ENCODE data around the gene ARHGAP40.

Gene ARHGAP40

DNA sequence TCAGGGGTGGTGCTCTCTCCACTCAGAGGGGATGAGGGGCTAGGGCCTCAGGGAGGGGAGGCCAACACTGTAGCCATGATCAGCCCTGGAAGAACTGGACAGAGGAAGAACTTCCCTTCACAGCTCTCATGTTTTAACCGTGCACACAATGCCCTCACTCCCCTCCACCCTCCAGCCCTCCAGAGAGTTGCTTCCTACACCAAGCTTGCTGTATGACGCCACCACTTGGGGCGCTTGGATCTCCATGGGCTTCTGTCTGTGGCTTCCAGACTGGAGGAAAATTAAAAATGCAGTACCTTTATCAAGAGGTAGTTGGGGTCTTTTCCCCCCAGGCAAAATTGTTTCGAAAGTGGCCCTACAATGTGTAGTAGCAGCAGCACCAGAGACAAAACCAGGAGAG lies 48.4 kb downstream of the ARHGAP40 start:
- Histone ChIP-seq H3K4me1 (no peaks in the 10 kb centered on the region), H3K9me3 (no peaks in the 10 kb centered on the region), H3K36me3 (no peaks in the 10 kb centered on the region), H3K4me3 (ENCODE audit: low read depth, low read length) (no peak overlapping the region), H3K27me3 (peaks cover 49% of the 10 kb centered on the region)
- TF ChIP-seq, protein P1, sequence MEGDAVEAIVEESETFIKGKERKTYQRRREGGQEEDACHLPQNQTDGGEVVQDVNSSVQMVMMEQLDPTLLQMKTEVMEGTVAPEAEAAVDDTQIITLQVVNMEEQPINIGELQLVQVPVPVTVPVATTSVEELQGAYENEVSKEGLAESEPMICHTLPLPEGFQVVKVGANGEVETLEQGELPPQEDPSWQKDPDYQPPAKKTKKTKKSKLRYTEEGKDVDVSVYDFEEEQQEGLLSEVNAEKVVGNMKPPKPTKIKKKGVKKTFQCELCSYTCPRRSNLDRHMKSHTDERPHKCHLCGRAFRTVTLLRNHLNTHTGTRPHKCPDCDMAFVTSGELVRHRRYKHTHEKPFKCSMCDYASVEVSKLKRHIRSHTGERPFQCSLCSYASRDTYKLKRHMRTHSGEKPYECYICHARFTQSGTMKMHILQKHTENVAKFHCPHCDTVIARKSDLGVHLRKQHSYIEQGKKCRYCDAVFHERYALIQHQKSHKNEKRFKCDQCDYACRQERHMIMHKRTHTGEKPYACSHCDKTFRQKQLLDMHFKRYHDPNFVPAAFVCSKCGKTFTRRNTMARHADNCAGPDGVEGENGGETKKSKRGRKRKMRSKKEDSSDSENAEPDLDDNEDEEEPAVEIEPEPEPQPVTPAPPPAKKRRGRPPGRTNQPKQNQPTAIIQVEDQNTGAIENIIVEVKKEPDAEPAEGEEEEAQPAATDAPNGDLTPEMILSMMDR (IDR thresholded peaks at IDR 0.05; ENCODE audit: low read depth, low read length) = no peak
- no peak for DNase-seq

GRCh38 chr20:38651154-38651553 lies 49.5 kb downstream of the ARHGAP40 start:
- no peaks in the 10 kb centered on the region for H3K9me3 ChIP-seq
- no peak for DNase-seq
- no peak overlapping the region for H3K4me3 ChIP-seq (ENCODE audit: low read depth, low read length)
- no peaks in the 10 kb centered on the region for H3K4me1 ChIP-seq
- H3K27me3 ChIP-seq = peaks cover 51% of the 10 kb centered on the region
- no peaks in the 10 kb centered on the region for H3K36me3 ChIP-seq
- TF ChIP-seq, protein P1 (IDR thresholded peaks at IDR 0.05; ENCODE audit: low read depth, low read length) = peak; percentile 14; the same call in 1 of the 2 replicates

- H3K27me3 ChIP-seq = peaks cover 51% of the 10 kb centered on the region
- H3K36me3 ChIP-seq = no peaks in the 10 kb centered on the region
- H3K4me3 ChIP-seq (ENCODE audit: low read depth, low read length) = no peak overlapping the region
- no peaks in the 10 kb centered on the region for H3K4me1 ChIP-seq
- H3K9me3 ChIP-seq = no peaks in the 10 kb centered on the region
- TF ChIP-seq, protein P1 (IDR thresholded peaks at IDR 0.05; ENCODE audit: low read depth, low read length) = no peak
- no peak for DNase-seq
Measured at GRCh38 chr20:38651562-38651961, 50.0 kb downstream of the ARHGAP40 start.

DNA sequence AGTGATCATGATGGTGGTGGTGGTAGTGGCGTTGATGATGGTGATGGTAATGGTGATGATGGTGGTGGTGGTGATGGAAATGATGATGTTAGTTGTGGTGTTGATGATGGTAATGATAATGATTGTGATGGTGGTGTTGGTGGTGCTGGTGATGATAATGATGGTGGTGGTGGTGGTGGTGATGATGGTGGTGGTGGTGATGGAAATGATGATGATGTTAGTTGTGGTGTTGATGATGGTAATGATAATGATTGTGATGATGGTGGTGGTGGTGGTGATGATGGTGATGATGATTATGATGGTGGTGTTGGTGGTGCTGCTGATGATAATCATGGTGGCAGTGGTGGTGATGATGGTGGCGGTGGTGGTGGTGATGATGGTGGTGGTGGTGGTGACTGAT lies 51.4 kb downstream of the ARHGAP40 start:
- Histone ChIP-seq H3K4me1 (no peaks in the 10 kb centered on the region), H3K27me3 (peaks cover 40% of the 10 kb centered on the region), H3K36me3 (no peaks in the 10 kb centered on the region), H3K9me3 (no peaks in the 10 kb centered on the region), H3K4me3 (ENCODE audit: low read depth, low read length) (no peak overlapping the region)
- no peak for DNase-seq
- TF ChIP-seq, protein P1 (IDR thresholded peaks at IDR 0.05; ENCODE audit: low read depth, low read length) = no peak

DNA sequence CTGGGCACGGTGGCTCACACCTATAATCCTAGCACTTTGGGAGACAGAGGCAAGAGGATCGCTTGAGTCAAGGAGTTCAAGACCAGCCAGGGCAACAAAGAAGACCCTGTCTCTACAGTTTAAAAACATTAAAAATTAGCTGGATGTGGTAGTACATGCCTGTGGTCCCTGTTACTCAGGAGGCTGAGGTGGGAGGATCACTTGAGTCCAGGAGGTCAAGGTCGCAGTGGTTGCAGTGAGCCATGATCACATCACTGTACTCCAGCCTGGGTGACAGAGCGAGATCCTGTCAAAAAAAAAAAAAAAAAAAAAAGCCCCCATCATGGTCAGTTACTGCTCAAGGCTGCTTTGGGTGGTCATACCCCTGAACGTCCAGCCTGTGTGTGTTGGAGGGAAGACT lies 55.8 kb downstream of the ARHGAP40 start:
- Histone ChIP-seq H3K36me3 (no peaks in the 10 kb centered on the region), H3K4me1 (no peaks in the 10 kb centered on the region), H3K4me3 (ENCODE audit: low read depth, low read length) (no peak overlapping the region), H3K9me3 (no peaks in the 10 kb centered on the region), H3K27me3 (peaks cover 27% of the 10 kb centered on the region)
- TF ChIP-seq, protein P1 (IDR thresholded peaks at IDR 0.05; ENCODE audit: low read depth, low read length) = no peak
- DNase-seq = no peak

DNA sequence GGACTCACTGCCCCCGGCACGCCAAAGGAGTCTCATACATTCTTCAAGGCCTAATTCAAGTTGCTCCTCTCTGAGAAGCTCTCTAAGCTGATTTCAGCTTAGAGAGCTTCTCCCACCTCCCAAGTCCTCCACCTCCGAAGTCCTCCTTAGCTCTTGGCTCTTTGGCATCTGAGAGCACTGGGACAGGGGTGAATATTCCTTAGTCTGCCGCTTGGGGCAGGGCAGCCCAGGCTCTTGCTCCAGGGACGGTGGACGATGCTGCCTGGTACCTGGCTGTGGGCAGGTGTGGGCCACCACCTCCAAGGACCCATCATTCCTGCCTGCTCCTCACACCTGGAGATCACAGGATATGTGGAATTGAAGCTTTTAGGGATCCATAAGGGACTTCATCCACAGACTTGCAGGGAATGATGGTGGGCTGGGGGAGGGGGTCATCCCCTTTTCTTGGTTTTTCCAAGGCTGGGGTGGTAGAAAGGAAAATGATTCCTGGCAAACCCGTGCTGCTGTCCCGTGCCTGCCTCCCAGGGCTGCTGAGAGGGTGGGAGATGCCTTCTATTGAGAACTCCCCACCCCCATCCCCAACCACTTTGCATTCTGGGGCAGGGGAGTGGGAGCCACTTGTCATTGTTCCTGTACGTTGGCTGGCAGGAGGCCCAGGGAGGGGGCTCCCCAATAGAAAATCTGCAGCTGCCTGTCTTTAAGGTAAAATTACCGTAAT lies 57.4 kb downstream of the ARHGAP40 start:
- no peaks in the 10 kb centered on the region for H3K4me1 ChIP-seq

More for the DNA sequence above, 57.4 kb downstream of the ARHGAP40 start:
- DNase-seq = peak; percentile 55
- Histone ChIP-seq H3K27me3 (peaks cover 23% of the 10 kb centered on the region), H3K4me3 (ENCODE audit: low read depth, low read length) (no peak overlapping the region), H3K9me3 (no peaks in the 10 kb centered on the region), H3K36me3 (no peaks in the 10 kb centered on the region)
- TF ChIP-seq, protein P1 (IDR thresholded peaks at IDR 0.05; ENCODE audit: low read depth, low read length) = peak; percentile 84
